ENCODE measurements around the gene UBE2L5.
A peak's percentile ranks its signal among the peaks of the same experiment; 100 is the strongest.

The UBE2L5 gene

GRCh38 chr13:30473675-30474074 lies 51.4 kb downstream of the UBE2L5 start:
- DNase-seq (ENCODE audit: low read depth): no peak
- no peak for TF ChIP-seq CTCF (IDR thresholded peaks at IDR 0.05; ENCODE audit: low read depth, low read length, missing control alignments)
- no peak overlapping the region for H3K4me3 ChIP-seq (ENCODE audit: low read depth, low read length)

GRCh38 chr13:30477346-30478195 lies 55.3 kb downstream of the UBE2L5 start:
- no peak overlapping the region for H3K4me3 ChIP-seq (ENCODE audit: low read depth, low read length)
- DNase-seq (ENCODE audit: low read depth): peak; percentile 55
- no peak for TF ChIP-seq CTCF (IDR thresholded peaks at IDR 0.05; ENCODE audit: low read depth, low read length, missing control alignments)
